ENCODE data around the gene LACTB.
"Not testable (repeated sequence)": the region's sequence is repeated elsewhere in the genome, so short reads cannot be mapped to it uniquely, and the experiment has no call there.

The LACTB gene

GRCh38 chr15:63090887-63091286, 30.8 kb upstream of the LACTB start:
- no peak for DNase-seq

- no peak for DNase-seq
Observed at GRCh38 chr15:63091679-63092446, 29.8 kb upstream of the LACTB start.

- DNase-seq = peak; percentile 18 to 54
Observed at GRCh38 chr15:63093486-63094205, 28.0 kb upstream of the LACTB start.

GRCh38 chr15:63094495-63094931, 27.1 kb upstream of the LACTB start:
- DNase-seq = no peak

- DNase-seq = no peak
Observed at GRCh38 chr15:63096178-63096577, 25.5 kb upstream of the LACTB start.

- DNase-seq = not testable (repeated sequence)
Observed at GRCh38 chr15:63098901-63099300, 22.8 kb upstream of the LACTB start.

- not testable (repeated sequence) for DNase-seq
Observed at GRCh38 chr15:63099581-63099980, 22.1 kb upstream of the LACTB start.

GRCh38 chr15:63103416-63103815, 18.2 kb upstream of the LACTB start:
- DNase-seq = no peak

GRCh38 chr15:63104727-63105126, 16.9 kb upstream of the LACTB start:
- DNase-seq = no peak

GRCh38 chr15:63105354-63105753, 16.3 kb upstream of the LACTB start:
- not testable (repeated sequence) for DNase-seq

GRCh38 chr15:63107895-63108546, 13.6 kb upstream of the LACTB start:
- DNase-seq = no peak

GRCh38 chr15:63109498-63109897, 12.2 kb upstream of the LACTB start:
- DNase-seq = no peak

GRCh38 chr15:63109920-63110319, 11.7 kb upstream of the LACTB start:
- DNase-seq = no peak

GRCh38 chr15:63110428-63111026, 11.1 kb upstream of the LACTB start:
- DNase-seq = no peak

GRCh38 chr15:63111481-63111880, 10.2 kb upstream of the LACTB start:
- no peak for DNase-seq

GRCh38 chr15:63112871-63113270, 8.8 kb upstream of the LACTB start:
- DNase-seq = no peak

- no peak for DNase-seq
Observed at GRCh38 chr15:63114465-63114864, 7.2 kb upstream of the LACTB start.

- no peak for DNase-seq
Observed at GRCh38 chr15:63118854-63119253, 2.8 kb upstream of the LACTB start.

GRCh38 chr15:63122002-63122875, 578 bp downstream of the LACTB start:
- peak; percentile 44 to 53 for DNase-seq

- DNase-seq = no peak
Observed at GRCh38 chr15:63124506-63124905, 2.8 kb downstream of the LACTB start.

GRCh38 chr15:63126726-63127125, 5.1 kb downstream of the LACTB start:
- no peak for DNase-seq

- DNase-seq = no peak
Observed at GRCh38 chr15:63133786-63134185, 12.1 kb downstream of the LACTB start.
